ENCODE measurements around the gene CNGB1.

GRCh38 chr16:57908409-57908987 lies 62.4 kb downstream of the CNGB1 start:
- TF ChIP-seq, protein P1, sequence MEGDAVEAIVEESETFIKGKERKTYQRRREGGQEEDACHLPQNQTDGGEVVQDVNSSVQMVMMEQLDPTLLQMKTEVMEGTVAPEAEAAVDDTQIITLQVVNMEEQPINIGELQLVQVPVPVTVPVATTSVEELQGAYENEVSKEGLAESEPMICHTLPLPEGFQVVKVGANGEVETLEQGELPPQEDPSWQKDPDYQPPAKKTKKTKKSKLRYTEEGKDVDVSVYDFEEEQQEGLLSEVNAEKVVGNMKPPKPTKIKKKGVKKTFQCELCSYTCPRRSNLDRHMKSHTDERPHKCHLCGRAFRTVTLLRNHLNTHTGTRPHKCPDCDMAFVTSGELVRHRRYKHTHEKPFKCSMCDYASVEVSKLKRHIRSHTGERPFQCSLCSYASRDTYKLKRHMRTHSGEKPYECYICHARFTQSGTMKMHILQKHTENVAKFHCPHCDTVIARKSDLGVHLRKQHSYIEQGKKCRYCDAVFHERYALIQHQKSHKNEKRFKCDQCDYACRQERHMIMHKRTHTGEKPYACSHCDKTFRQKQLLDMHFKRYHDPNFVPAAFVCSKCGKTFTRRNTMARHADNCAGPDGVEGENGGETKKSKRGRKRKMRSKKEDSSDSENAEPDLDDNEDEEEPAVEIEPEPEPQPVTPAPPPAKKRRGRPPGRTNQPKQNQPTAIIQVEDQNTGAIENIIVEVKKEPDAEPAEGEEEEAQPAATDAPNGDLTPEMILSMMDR (IDR thresholded peaks at IDR 0.05), result no peak
- no peak for TF ChIP-seq POLR2A (IDR thresholded peaks at IDR 0.05)
